H7 (cell line): ENCODE measurements around the gene SEPTIN2. TPM values are rescaled to one million over a fixed set of nuclear protein-coding genes. Genes with fewer than 3 reads are reported as not detected.
A peak's percentile ranks its signal among the peaks of the same experiment; 100 is the strongest.
"Not testable (repeated sequence)": the region's sequence is repeated elsewhere in the genome, so short reads cannot be mapped to it uniquely, and the experiment has no call there.

Experiments used
- DNase-seq: peaks from one replicate; pipeline ENCODE4 v3.0.0; 2012
- H3K27me3 ChIP-seq: 2 replicates; pipeline ENCODE4 v1.6.0; 2011; ENCODE audit warnings: mild to moderate bottlenecking, low read length; ENCODE audit not compliant: control insufficient read depth, insufficient read depth
- H3K36me3 ChIP-seq: replicated peaks from 2 replicates; pipeline ENCODE4 v1.5.1; 2011; ENCODE audit warnings: low read length; ENCODE audit not compliant: control insufficient read depth, insufficient read depth
- H3K4me3 ChIP-seq: 2 replicates; pipeline ENCODE4 v1.5.1; 2011; ENCODE audit warnings: low read depth, mild to moderate bottlenecking, control low read depth, low read length, moderate library complexity; ENCODE audit not compliant: insufficient read depth
- total RNA-seq: library from RNA; depleted of rRNA; stranded (reverse); fragments of >200 nt; shearing (Covaris generic); gene quantifications from 2 replicates; pipeline ENCODE4 v1.2.3, GENCODE V29; 2014; rRNA removed

Gene SEPTIN2
- total RNA-seq, 1 experiment from 2014 or later = 249 TPM

GRCh38 chr2:241390301-241391206, 74.8 kb downstream of the SEPTIN2 start:
- no peak for DNase-seq
- Histone ChIP-seq H3K27me3 (no peaks in the 10 kb centered on the region), H3K4me3 (no peak overlapping the region), H3K36me3 (no peaks in the 10 kb centered on the region)

GRCh38 chr2:241391892-241392665, 76.4 kb downstream of the SEPTIN2 start:
- DNase-seq = peak; percentile 61
- Histone ChIP-seq H3K36me3 (no peaks in the 10 kb centered on the region), H3K27me3 (no peaks in the 10 kb centered on the region), H3K4me3 (no peak overlapping the region)

- H3K4me3 ChIP-seq, H3K36me3 ChIP-seq, DNase-seq, H3K27me3 ChIP-seq: not testable (repeated sequence)
Measured at GRCh38 chr2:241392753-241393152, 77.0 kb downstream of the SEPTIN2 start.

- Histone ChIP-seq H3K36me3 (no peaks in the 10 kb centered on the region), H3K4me3 (no peak overlapping the region)
Measured at GRCh38 chr2:241393524-241394196, 77.9 kb downstream of the SEPTIN2 start.

GRCh38 chr2:241396809-241397208, 81.1 kb downstream of the SEPTIN2 start:
- H3K36me3 ChIP-seq, H3K4me3 ChIP-seq, DNase-seq, H3K27me3 ChIP-seq: not testable (repeated sequence)

More at GRCh38 chr2:241393524-241394196, 77.9 kb downstream of the SEPTIN2 start:
- H3K27me3 ChIP-seq = no peaks in the 10 kb centered on the region
- no peak for DNase-seq

GRCh38 chr2:241399941-241400922, 84.5 kb downstream of the SEPTIN2 start:
- no peak overlapping the region for H3K4me3 ChIP-seq
- H3K36me3 ChIP-seq = no peaks in the 10 kb centered on the region
- H3K27me3 ChIP-seq = no peaks in the 10 kb centered on the region
- DNase-seq = no peak

Other genes with a start within 250 kb of the SEPTIN2 start
- 30.3 and 32.4 TPM in 2 replicates for gene MTERF4, start 213.6 kb upstream of the SEPTIN2 start, total RNA-seq
- 20.4 and 20.6 TPM in 2 replicates for gene PASK, start 166.5 kb upstream of the SEPTIN2 start, total RNA-seq
- gene PPP1R7, start 165.5 kb upstream of the SEPTIN2 start, total RNA-seq = 32.1 and 36.9 TPM in 2 replicates
- 2.0 and 4.0 TPM in 2 replicates for gene ANO7, start 127.2 kb upstream of the SEPTIN2 start, total RNA-seq
- 362 and 415 TPM in 2 replicates for gene HDLBP, start 253 bp upstream of the SEPTIN2 start, total RNA-seq
- gene FARP2, start 40.4 kb downstream of the SEPTIN2 start, total RNA-seq = 19.5 and 20.4 TPM in 2 replicates
- 353 and 443 TPM in 2 replicates for gene STK25, start 192.7 kb downstream of the SEPTIN2 start, total RNA-seq
- gene BOK, start 242.8 kb downstream of the SEPTIN2 start, total RNA-seq = 59.5 and 61.6 TPM in 2 replicates